ENCODE measurements around the gene PNKD.

DNA sequence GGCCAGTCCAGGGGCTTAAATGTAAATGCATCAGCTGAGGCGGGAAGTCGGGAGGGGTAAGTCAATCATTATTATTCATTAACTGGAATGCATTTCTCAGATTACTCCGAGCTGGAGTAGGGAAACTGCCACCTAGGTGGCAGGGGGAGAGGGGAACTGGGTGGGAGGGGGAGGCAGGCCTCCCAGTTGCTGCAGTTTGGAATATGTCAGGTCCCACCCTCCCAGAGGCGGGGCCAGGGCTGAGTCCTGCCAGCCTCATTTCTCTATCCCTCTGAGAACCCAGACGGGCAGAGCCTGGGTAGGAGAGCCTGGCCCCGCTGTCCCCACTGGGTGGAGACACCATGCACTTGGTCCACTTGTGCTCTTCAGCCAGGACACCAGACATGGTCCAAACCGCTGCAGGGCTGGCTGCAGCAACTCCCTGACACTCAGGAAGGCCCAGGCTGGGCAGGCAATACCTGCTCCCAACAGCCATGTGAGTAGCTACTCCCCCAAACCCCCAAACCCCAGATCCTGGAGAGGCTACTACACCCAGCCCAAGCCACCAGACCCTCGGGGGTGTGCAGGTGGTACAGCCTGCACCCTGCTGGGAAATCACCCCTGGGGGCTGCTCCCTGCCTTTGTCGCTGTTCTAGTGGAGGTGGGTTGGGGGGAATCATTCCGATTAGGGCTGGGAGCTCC, 9.4 kb upstream of the PNKD start, which contains the start of gene GPBAR1:
- TF ChIP-seq POLR2A (IDR thresholded peaks at IDR 0.05; ENCODE audit: low read depth, low read length) (no peak), POLR2AphosphoS5 (IDR thresholded peaks at IDR 0.05; ENCODE audit: low read depth, low read length) (no peak), TAF1 (IDR thresholded peaks at IDR 0.05; ENCODE audit: low read depth, low read length) (no peak)

All from GM12891 (cell line).